Cardiac muscle cell (in vitro differentiated cells and primary cell): ENCODE results near the gene UBE2D4. TPM values are rescaled to one million over a fixed set of nuclear protein-coding genes. Genes with fewer than 3 reads are reported as not detected.

Experiments used
- DNase-seq, 2 donors: peaks; one replicate each; pipeline versions ENCODE4 v3.0.0 to v3.0.0-alpha.2; 2010 to 2017; ENCODE audit warnings: low read depth in 1 of 2, low spot score in 1 of 2
- H3K27ac ChIP-seq: fragments of 200-600 bp; sonication (generic); 2 replicates; pipeline ENCODE4 v1.5.1; 2016
- H3K27me3 ChIP-seq: fragments of 200-600 bp; sonication (generic); 2 replicates; pipeline ENCODE4 v1.6.0; 2016; ENCODE audit warnings: control low read depth
- H3K36me3 ChIP-seq: fragments of 200-600 bp; sonication (generic); 2 replicates; pipeline ENCODE4 v1.5.1; 2016; ENCODE audit warnings: control low read depth
- H3K4me1 ChIP-seq: fragments of 200-600 bp; sonication (generic); 2 replicates; pipeline ENCODE4 v1.8.1; 2017; ENCODE audit warnings: low read depth, mild to moderate bottlenecking, mixed run types
- H3K4me3 ChIP-seq: fragments of 200-600 bp; sonication (generic); 2 replicates; pipeline ENCODE4 v1.5.1; 2016; ENCODE audit warnings: mild to moderate bottlenecking
- H3K9me3 ChIP-seq: fragments of 200-600 bp; sonication (generic); 2 replicates; pipeline ENCODE4 v1.5.1; 2017; ENCODE audit warnings: low read depth, mild to moderate bottlenecking, control low read depth
- polyA plus RNA-seq: library from polyadenylated mRNA; unstranded; fragments of >200 nt; fragmentation: Nextera tagmentation; extraction: Ambion mirVana; gene quantifications from 2 replicates; pipeline ENCODE4 v1.2.1, GENCODE V29; 2016
- total RNA-seq: library from RNA; depleted of rRNA; stranded (reverse); fragments of >200 nt; gene quantifications from 2 replicates; pipeline ENCODE4 v1.2.3, GENCODE V29; 2016
- TF ChIP-seq, protein P1 (sequence below): IDR thresholded peaks from 2 replicates; pipeline ENCODE4 v1.5.1; 2012; ENCODE audit warnings: low read depth, mild to moderate bottlenecking, low read length

UBE2D4 gene
- total and polyA plus RNA-seq, 2 experiments from 2014 or later: 12.7 to 22.5 TPM

- H3K4me1 ChIP-seq: peaks cover 7% of the 10 kb centered on the region
- peak overlapping the region; percentile 79 for H3K27ac ChIP-seq
- TF ChIP-seq, protein P1, sequence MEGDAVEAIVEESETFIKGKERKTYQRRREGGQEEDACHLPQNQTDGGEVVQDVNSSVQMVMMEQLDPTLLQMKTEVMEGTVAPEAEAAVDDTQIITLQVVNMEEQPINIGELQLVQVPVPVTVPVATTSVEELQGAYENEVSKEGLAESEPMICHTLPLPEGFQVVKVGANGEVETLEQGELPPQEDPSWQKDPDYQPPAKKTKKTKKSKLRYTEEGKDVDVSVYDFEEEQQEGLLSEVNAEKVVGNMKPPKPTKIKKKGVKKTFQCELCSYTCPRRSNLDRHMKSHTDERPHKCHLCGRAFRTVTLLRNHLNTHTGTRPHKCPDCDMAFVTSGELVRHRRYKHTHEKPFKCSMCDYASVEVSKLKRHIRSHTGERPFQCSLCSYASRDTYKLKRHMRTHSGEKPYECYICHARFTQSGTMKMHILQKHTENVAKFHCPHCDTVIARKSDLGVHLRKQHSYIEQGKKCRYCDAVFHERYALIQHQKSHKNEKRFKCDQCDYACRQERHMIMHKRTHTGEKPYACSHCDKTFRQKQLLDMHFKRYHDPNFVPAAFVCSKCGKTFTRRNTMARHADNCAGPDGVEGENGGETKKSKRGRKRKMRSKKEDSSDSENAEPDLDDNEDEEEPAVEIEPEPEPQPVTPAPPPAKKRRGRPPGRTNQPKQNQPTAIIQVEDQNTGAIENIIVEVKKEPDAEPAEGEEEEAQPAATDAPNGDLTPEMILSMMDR: no peak
- H3K36me3 ChIP-seq: no peaks in the 10 kb centered on the region
- H3K4me3 ChIP-seq: peak overlapping the region; percentile 54
- no peak for DNase-seq
- H3K9me3 ChIP-seq: no peaks in the 10 kb centered on the region
- H3K27me3 ChIP-seq: no peaks in the 10 kb centered on the region
Observed at GRCh38 chr7:43905209-43905946, 20.9 kb upstream of the UBE2D4 start.

DNA sequence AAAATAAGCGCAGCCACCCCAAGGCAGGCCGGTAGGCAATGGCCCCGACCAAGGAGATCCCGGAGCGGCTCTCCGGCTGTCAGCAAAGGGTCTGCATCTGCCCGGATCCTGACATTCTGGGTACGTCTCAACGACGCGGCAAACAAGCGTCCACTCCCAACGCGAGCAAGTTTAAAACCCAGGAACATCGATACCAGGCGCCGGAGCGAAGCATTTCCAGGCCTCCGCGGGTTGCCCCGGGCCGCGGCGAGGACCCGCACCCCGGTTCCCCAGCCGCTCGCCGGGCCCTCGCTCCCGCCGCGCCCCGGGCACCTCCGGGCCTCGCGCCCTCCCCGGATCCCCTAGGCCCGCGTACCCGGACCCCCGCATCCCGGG is 20.3 kb upstream of the UBE2D4 start:
- Histone ChIP-seq H3K9me3 (no peaks in the 10 kb centered on the region), H3K27me3 (no peaks in the 10 kb centered on the region), H3K27ac (peak overlapping the region; percentile 79), H3K4me1 (peaks cover 7% of the 10 kb centered on the region), H3K4me3 (peak overlapping the region; percentile 54), H3K36me3 (no peaks in the 10 kb centered on the region)
- peak; percentile 47 to 62 for DNase-seq
- TF ChIP-seq, protein P1: no peak

DNA sequence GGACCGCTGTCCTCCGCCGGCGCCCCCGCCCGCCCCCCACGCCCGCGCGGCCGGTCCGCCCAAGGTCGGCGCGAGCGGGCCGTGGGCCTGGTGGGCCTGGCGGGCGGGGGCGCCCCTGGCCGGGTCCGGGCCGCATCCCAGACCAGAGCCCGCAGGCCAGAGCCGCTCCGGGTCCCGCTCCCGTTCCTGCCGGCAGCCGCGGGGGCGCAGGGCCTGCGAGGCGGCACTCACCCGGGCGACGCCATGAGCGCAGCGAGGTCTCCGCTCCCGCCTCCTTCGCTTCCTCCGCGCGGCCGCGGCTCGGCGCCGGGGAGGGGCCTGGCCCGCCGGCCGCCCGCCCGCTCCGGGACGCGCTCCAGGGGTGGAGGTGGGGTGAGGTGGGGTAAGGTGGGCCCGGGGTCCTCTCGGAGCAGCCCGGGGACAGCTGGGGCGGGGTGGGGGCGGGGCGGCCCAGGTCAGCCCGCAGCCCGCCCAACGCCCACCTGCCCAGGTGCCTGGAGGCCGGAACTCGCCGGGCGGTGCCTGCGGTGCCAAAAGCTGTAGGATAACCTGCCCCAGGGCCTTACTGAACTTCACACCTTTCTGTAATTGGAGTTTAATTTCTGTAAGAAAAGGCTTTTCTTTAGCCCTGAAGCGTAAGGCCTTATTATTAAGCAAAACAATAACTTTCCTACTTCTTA is 19.8 kb upstream of the UBE2D4 start, which contains the start of gene URGCP:
Gene URGCP, minus strand, starts transcription at position 266 of the 680 bp plus-strand sequence. Its CDS starts 21 bp downstream, at position 245.
- Histone ChIP-seq H3K4me3 (peak within 1 kb of the TSS; percentile 54), H3K36me3 (no peaks in the 10 kb centered on the region), H3K27ac (peak within 1 kb of the TSS; percentile 79), H3K9me3 (no peaks in the 10 kb centered on the region), H3K4me1 (peaks cover 7% of the 10 kb centered on the region), H3K27me3 (no peaks in the 10 kb centered on the region)
- TF ChIP-seq, protein P1: no peak
- DNase-seq: peak; percentile 51 to 63

- Histone ChIP-seq H3K4me1 (no peaks in the 10 kb centered on the region), H3K27ac (no peak overlapping the region), H3K27me3 (no peaks in the 10 kb centered on the region), H3K9me3 (no peaks in the 10 kb centered on the region), H3K36me3 (no peaks in the 10 kb centered on the region), H3K4me3 (no peak overlapping the region)
- DNase-seq: no peak
- TF ChIP-seq, protein P1: no peak
Observed at GRCh38 chr7:43914795-43915194, 11.4 kb upstream of the UBE2D4 start.

- Histone ChIP-seq H3K36me3 (no peaks in the 10 kb centered on the region), H3K27ac (no peak overlapping the region), H3K9me3 (no peaks in the 10 kb centered on the region), H3K4me3 (no peak overlapping the region), H3K27me3 (no peaks in the 10 kb centered on the region), H3K4me1 (no peaks in the 10 kb centered on the region)
- DNase-seq: no peak
- TF ChIP-seq, protein P1: no peak
Observed at GRCh38 chr7:43915907-43916306, 10.3 kb upstream of the UBE2D4 start.
